22Rv1 (cell line): ENCODE measurements around the gene DYRK1B.

Source experiments
- CTCF ChIP-seq: fragments of 450-650 bp; IDR thresholded peaks from 2 replicates; pipeline ENCODE4 v1.5.1; 2017; ENCODE audit warnings: mild to moderate bottlenecking
- ZFX ChIP-seq: fragments of 450-650 bp; IDR thresholded peaks from 2 replicates; pipeline ENCODE4 v1.6.1; 2017; ENCODE audit warnings: antibody characterized with exemption, borderline replicate concordance

DNA sequence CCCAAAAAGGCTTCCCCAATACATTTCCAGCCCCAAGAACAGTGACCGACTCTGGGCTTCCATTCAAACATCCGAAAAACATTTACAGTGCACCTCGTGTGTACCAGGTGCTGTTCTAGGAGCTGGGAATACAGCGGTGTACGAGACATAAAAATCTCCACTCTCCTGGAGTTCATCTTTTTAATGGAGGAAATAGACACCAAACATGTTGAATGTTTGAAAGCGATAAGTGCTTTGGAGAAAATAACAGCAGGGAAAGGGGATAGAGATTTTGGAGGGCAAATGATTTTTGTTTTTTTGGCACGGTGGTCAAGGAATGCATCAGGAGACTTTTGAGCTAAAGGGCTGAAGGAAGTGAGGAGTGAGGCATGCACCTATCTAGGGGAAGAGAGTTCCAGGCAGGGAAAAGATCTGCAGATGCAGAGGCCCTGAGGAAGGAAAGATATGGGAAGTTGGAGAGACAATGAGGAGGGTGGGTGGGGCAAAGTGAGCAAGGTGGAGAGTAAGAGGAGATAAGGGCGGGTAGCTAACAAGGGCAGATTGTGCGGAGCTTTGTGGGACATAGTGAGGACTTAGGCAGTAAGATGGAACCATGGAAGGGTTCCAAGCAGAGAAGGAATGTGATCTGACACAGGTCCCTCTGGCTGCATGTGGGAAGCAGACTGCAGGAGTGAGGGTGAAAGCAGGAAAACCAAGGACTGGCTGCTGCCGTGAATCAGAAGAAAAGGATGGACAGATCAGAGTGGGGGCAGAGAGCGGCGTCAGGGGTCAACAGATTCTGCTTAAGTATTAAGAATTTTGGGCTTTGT lies 12.9 kb upstream of the DYRK1B start:
- TF ChIP-seq CTCF, result no peak
- TF ChIP-seq ZFX, result no peak
